GM21576 (cell line): ENCODE results near the gene PLA2G4E.

Experiments
- ATAC-seq: cut with Tn5 transposase; IDR thresholded peaks from one replicate; pipeline ENCODE4 v1.9.1; 2021; ENCODE audit warnings: mild to moderate bottlenecking, moderate library complexity; ENCODE audit not compliant: unreplicated experiment

Gene PLA2G4E

DNA sequence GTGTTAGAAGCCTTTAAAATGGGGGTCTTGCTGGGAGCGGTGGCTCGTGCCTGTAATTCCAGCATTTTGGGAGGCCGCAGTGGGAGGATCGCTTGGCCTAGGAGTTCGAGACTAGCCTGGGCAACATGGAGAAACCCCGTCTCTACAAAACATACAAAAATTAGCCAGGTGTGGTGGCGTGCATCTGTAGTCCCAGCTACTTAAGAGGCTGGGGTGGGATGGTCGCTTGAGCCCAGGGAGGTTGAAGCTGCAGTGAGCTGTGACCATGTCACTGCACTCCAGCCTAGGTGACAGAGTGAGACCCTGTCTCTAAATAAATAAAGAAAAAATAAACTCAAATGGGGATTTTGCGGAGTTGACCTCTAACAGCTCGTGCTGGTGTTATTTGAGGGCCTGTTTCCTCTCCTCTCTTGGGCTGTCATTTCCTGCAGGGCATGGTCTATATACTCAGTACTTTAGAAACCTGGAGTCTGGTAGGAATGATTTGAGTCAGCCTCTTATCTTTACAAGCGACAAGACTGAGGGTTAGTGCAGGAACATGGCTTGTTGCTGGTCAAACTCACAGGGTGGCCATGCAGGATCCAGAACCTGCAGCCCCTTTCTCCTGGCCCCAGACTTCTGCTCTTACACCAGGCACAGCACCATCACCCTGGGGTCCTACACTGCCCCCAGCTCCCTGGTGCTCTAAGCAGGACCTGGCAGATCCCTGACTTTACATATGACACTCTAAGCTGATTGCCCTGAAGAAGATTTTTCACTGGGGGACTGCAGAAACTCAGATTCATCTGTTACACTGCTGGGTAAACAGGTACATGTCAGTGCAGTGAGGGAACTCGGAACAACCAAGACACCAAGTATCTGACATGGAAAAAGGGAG, 63.6 kb downstream of the PLA2G4E start:
- peak; percentile 80 for ATAC-seq

DNA sequence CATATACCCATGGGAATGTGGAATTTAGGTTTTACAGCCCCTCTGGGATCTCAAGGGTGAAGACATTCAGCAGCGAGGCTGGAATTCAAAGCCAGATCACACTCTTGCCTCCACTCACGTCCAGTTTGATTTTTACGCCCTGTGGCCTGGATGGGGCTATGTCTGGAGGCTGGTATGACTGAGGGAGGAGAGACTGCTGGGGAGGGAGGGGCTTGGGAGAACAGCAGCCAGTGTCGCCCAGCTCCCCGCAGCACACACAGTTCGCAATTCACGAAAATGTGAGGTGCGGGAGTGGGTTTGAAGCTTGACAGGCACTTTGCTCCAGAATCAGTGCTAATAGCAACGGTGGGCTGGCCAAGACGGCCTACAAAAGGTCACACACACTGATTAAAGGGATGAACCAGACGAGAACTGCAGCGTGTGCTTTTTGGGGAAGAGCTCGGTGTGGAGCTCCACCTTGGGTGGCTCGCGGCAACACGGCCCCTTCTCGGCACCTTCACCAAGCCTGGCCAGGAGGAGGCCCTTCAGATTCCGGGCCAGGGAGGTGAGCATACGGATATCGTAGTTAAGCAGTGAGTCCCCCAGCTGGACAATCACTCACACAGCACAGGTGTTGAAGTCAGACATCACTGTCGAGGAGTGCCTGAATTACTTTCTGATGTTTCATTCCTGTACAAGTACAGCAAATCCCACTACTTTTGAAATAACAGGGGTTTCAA, 64.9 kb downstream of the PLA2G4E start:
- ATAC-seq = no peak

DNA sequence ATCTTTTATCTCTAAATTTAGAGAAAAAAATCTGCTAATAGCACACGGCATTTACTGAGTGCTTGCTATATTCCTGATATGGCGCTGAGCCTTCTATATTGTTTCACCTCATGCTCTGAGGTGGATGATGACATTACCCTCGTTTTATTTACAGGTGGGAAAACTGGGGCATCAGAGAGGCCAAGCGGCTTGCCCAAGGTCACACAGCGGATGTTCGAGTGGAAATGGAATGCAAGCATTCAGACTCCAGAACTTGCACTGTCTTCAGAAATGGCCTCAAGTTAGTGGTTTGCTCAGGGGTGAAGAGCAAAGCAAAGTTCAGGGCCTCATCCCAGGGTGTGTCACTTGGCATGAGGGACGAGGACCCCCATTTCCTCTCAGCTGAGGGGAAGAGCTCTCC, 65.7 kb downstream of the PLA2G4E start:
- no peak for ATAC-seq

DNA sequence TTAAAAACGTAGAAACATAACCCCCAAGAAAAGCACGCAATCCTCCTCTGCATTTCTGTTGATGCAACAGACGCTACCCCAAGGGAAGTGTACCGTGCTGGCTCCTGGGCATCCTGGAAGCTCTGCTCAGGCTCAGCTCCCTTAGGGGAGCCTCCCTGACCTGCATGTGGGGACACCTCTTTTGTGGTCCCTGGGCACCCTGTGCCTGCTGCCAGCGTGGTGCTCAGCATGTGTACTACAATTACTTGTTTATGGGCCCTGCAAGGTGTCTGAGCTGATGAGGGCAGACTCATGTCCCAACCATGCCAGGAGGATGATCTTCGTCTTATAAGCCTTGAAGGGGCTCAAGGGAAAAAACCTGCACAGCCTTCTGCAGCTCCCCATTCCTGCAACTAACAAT, 66.8 kb downstream of the PLA2G4E start:
- no peak for ATAC-seq

DNA sequence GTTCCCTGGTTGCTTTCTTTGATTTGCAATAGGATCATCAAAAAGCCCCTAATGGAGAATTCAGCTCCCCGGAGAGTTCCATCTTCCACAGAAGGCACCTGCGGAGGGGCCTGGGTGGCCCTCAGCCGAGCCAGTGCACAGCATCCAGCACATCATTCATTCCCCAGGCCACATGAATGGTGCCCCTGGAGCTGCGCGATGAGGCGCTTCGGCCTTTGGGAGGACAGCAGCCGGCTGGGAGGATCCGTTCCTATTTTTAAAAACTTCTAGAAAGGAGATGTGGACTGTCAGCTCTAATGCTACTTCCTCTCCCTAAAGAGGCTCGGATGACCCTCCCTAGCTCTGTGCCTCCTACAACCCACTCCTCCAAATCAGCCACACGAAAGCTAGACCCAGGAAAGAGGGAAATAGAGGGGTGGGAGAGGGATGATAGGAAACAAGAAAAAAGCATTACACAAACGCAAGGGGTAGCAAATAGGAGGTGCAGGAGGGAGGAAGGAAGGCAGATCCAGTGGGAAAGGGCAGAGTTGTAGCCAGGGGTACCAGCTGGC, 68.8 kb downstream of the PLA2G4E start:
- no peak for ATAC-seq

DNA sequence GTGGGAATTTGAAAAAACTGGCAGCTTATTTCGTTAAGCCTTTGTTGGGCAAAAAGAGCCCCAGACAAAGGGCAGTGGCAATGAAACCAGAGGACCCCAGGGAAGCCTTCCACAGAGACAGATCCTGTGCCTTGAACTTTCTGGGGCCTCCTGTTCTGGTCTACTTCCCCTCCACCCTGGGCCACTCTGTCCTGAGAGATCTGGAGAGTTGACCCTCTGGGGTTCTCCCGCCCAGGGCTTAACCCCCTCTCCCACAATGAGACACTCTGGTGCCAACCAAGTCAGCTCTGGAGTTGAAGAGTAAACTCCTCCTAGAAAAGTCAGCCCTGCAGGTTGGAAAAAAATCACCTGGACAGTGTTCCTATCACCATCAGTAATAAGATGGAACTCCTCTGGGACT, 69.3 kb downstream of the PLA2G4E start:
- no peak for ATAC-seq

DNA sequence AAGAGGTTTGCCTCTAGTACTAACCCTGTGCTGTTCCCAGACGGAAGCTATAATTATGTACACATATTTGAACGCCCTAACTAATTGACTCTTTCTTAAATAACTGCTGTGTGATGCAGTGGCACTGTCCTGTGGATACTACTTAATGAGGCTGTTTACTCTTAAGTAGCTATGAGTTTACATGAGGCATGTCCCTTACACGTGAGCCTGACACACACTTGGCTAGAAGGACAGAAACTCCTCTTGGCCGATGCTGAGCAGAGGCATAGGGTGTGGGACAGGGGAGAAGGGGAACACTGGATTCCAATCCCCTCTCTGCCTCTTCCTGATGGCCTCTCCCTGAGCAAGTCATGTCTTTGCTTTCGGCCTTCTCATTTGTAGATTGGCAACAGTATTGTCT, 70.4 kb downstream of the PLA2G4E start:
- ATAC-seq = no peak

DNA sequence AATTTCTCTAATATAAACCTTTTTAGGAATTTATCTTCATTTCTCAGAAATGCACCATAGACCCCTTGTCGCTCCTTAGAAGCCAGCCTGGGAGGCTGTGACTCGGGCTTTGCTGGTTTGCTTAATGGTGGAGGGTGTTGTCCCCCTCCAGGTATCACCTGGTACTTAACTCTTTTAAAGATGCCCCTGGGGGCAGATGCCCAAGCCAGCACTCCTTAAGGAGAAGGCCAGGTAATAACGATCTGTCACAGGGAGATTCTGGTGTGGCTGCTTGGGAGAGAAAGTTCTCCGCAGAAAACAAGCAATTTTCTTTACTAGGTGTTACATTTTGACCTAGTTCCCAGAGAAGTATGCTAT, 70.7 kb downstream of the PLA2G4E start:
- ATAC-seq = no peak

DNA sequence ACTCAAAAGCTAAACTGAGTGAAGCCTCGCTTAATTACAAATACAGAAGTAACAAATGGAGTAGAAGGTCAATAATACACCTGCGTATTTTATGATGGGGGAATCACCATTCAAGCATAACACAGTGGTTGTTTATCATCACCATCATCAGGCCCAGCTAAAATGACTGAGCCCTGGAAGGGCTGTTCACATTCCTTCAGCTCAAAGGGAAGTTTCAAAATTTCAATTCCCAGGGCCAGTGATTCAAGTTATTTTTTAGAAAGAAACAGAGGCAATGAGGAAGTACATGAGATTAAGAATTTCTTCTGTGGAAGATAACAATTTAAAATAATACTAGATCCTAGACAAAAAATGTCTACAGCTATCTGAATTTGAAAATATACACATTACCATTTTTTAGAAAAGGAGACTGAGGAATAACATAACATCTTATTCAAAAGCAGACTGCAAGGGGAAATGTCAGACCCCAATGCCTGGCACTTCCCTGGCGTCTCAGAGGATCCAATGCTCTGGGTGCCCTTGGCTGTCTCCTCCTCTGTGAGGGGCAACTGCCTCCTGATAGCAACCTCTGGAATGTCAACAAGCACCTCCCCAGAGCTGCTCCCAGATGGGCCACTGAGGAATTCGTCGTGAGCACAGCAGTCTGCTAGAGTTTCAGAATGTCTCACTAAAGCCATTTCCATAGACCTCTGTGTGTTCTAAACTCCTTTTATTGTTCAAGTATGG, 71.3 kb downstream of the PLA2G4E start:
- no peak for ATAC-seq

DNA sequence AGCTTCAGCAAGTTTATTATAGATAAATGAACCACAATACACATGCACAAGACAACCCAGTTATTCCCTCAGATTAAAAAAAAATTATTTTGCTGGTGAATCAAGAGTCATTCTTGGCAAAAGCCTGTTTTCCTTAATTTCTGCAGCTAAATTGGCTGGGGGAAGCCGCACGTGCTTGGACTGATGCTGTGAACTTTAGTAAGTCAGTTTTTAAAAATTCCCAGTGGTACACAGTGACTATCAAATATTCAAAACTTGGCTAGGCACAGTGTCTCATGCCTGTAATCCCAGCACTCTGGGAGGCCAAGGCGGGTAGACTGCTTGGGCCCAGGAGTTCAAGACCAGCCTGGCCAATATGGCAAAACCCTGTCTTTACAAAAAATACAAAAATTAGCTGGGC, 72.4 kb downstream of the PLA2G4E start:
- ATAC-seq = no peak

DNA sequence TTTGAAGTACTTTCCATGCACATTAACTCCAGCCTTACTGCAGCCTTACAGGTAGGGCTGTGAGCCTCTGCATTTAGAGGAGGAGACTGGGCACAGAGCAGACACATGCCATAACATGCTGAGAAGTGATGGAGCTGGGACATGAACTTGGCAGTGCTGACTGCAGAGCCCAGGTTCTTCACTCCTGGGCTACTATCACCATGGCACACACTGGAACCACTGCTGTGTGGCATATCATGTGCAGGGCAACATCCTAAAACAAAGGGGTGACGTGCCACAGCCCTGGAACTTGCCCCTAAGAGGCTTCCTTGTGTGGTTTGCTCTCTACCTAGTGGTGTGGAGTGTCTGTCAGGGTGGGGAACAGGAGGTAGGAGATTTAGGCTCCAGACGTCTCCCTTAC, 73.9 kb downstream of the PLA2G4E start:
- ATAC-seq = no peak

DNA sequence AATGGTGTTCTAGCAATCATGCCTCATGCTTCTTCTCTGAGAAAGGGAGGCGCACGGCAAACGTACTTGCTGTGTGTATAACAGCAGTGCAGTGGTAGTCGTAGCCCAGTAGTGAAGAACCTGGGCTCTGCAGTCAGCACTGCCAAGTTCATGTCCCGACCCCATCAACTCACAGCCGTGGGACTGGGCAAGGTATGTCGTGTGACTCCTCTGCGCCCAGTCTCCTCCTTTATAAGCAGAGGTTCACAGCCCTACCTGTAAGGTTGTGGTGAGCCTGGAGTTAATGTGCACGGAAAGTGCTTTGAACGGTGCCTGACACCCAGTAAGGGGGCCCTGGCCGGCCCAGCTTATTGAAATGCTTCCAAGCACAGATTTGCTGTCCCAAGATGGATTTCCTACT, 75.1 kb downstream of the PLA2G4E start:
- ATAC-seq = no peak

DNA sequence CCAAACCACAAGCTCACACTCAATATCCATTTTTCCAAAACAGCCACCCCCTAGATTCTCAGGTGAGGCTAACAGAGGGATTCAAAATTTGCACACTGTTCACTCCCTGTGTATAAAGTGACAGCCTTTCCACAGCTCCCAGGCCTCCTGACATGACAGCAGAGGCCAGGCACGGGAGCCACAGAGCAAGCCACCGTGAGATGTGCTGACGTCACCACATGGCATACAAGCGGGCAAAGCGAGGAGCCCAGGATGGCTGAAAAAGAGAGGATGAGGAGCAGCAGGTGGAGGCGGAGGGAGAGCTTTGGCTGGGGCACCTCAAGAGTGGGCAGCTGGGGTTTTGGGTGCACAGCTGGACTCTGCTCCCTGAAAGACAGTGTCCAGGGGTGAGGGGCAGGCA, 75.6 kb downstream of the PLA2G4E start:
- no peak for ATAC-seq

DNA sequence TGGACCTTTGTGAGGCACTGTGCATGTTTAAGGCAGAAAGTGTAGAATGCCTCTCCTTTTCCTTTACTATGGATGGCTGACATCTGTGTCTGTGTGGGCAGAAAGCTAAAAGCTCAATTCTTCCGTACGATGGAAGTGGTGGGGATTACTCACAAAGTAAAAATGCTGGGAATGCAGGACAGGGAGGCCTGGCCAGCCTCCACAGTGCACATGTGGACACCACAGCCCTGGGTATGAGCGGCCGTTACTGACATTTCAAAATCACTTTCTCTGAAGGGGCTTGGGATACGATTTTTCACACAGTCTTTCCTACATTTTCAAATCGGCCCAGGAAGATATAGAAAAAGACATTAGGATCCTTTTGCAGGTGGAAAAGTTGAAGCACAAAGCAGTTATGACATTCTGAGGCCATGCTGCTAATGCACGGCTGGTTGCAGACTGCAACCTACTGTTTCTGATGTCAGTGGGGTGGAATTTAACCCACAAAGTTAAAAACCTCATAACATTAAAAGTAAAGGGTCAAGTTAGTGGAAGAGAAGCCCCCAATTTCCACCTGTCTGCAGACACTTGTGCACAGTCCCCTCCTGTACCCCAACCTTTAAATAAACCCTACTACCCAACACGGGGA, 76.4 kb downstream of the PLA2G4E start:
- ATAC-seq = no peak

DNA sequence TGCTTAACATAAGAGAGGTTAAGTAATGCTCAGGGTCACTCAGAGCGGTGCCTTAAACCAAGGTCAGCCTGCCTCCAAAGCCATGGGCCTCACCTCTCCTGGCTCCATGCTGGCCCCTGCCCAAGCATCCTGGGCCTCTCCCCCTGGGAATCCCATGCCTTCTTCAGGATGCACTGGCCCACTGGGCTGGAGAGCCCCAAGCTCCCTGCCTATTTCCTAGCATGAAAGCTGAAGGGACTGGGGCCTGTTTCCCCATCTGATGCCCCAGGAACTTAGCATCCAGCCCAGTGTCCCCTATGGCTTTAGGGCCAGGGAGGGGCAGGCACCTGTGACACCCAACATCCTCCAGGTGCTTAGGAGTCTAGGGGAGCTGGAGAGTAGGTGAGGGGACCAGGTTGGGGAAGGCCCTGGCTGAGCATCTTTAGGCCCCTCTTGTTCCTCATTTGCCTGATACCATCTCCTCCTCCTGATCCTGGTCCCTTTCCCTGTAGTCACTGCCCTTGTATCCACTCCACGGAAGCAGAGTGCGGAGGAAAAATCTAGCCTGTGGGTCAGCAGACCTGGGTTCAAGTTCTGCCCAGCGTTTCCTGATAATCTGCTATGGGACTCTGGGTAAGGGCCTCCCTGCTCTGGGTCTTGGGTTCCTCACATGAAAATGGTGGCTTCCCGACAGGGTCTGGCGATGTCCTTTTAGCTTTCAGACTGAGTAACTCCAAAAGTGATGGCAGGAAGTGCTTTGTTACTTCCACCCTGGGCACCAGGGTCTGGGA, 77.1 kb downstream of the PLA2G4E start:
- ATAC-seq = no peak

DNA sequence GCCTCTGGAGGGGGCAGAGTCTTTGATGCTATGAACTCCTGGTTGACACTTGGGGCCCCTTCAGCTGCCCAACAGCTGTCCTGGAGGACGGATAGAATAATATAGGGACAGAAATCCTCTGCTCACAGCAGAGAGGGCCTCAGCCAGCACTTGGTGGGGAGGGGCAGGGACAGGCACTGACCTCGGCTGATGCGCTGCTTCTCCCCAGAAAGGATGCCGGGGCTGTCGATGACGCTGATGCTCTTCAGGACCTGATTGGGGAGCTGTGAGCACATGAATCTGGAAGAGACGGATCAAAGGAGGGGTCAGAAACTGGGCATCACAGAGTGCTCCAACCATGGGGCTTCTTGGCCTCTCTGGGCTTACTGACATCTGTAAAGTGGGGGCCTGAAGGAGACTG, 78.0 kb downstream of the PLA2G4E start:
- ATAC-seq = no peak

DNA sequence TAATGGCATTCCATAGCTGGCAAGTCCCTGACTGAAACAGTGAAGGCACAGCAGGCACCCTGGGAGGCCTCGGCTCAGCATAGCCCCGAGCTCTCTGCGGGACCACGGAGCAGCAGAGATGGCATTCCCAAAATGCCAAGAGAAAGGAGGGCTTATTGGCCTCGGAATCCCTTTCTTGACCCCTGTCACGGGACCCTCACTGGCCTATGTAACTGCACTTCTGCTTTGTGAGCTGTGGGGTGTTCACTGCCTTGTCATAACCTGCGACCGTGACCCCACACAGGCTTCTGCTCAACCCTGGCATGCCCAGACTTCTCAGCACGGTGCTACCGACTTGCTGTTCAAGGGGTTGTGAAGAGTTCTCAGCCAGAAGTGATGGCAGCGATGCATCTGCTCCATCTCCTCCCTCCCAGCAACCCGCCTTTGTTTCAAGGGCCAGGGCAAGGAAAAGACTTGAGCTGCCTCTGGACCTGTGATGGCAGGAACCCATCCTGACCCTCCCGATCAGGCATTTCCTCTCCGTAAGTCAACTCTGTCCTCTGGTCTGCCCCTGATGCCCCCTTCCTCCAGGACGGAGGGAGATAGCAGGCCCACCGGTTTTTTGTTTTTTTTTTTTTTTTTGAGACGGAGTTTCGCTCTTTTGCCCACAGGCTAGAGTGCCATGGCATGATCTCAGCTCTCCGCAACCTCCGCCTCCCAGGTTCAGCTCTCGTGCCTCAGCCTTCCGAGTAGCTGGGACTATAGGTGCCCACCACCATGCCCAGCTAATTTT, 79.0 kb downstream of the PLA2G4E start:
- ATAC-seq = no peak

DNA sequence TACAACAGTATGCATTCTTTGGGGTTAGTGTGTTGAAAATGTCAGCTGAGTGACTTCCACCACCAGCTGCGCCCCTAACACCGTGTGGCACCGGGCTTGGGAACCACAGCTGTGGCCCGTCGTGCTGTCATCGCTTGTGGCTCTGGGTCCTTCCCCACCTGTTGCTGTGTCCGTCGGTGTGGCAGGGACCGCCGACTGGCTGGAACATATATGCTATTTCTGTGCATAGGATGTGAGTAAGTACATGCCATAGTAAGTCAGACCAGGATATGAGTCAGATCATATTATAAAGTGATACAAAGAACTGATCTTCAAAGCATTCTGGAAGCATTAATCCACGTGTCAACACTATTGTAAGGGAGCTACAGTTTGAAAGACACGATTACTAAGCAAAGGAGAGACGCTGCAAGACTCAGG, 80.4 kb downstream of the PLA2G4E start:
- no peak for ATAC-seq

DNA sequence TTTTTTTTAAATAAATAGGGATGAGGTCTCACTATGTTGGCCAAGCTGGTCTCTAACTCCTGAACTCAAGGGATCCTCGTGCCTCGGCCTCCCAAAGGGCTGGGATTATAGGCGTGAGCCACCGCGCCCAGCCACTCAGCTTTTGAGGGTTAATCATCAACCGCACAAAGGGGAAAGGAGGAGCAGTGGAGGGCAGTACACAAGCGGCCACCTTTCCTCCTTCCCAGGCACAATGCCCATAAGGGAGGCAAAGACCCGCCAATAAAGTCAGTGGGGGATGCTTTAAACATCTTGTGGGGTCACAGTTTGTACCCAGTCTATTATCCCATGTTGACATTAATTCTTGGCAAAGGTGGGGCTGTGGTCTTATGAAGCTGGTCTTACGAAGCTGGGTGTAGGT, 80.9 kb downstream of the PLA2G4E start:
- no peak for ATAC-seq

DNA sequence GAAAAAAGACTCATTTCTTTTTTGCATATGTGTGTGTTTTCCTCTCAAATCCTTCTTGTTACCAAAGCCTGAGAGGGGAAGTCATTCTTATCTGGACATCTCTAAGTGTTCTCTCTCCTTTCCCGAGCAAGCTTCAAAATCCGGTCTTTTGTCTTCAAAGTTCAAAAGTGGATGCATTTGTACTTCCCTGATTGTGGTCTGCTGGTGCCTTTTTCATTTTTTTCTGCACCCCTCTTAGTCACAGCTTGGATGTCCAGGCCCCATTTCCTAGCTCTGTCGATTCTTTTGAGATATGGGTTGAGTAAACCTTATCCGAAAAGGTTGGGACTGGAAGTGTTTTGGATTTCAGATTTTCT, 83.3 kb downstream of the PLA2G4E start:
- ATAC-seq = no peak
